ENCODE data around the gene MBD2. TPM values are rescaled to one million over a fixed set of nuclear protein-coding genes. Genes with fewer than 3 reads are reported as not detected.

The MBD2 gene
- total RNA-seq, 1 donor from 2014 or later: 111 TPM

- H3K27ac ChIP-seq: peak overlapping the region; percentile 34 to 45
These were observed 16.2 kb upstream of the MBD2 start for GRCh38 chr18:54240629-54241107.

DNA sequence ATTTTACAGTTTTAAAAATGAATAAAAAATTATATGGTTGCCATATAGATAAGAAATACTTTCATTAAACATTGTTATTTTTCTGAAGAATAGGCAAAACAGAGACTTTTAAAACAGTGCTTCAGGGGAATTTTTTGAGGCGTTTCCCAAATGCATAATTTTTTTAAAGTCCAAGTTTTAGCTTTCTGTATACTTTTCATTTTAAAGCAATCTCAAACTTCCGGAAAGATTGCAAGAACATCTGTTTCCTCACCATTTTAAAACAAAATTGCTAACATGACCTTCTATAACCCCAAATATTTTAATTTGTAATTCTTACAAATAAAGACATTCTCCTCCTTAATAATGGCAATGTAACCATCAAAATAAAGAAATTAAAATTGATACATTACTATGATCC is 15.1 kb upstream of the MBD2 start:
- H3K36me3 ChIP-seq: no peaks in the 10 kb centered on the region
- H3K4me3 ChIP-seq: no peak overlapping the region
- H3K27ac ChIP-seq: no peak overlapping the region
- H3K27me3 ChIP-seq: no peaks in the 10 kb centered on the region
- TF ChIP-seq, protein P1, sequence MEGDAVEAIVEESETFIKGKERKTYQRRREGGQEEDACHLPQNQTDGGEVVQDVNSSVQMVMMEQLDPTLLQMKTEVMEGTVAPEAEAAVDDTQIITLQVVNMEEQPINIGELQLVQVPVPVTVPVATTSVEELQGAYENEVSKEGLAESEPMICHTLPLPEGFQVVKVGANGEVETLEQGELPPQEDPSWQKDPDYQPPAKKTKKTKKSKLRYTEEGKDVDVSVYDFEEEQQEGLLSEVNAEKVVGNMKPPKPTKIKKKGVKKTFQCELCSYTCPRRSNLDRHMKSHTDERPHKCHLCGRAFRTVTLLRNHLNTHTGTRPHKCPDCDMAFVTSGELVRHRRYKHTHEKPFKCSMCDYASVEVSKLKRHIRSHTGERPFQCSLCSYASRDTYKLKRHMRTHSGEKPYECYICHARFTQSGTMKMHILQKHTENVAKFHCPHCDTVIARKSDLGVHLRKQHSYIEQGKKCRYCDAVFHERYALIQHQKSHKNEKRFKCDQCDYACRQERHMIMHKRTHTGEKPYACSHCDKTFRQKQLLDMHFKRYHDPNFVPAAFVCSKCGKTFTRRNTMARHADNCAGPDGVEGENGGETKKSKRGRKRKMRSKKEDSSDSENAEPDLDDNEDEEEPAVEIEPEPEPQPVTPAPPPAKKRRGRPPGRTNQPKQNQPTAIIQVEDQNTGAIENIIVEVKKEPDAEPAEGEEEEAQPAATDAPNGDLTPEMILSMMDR (IDR thresholded peaks at IDR 0.05): no peak
- no peaks in the 10 kb centered on the region for H3K9me3 ChIP-seq
- DNase-seq (ENCODE audit: low spot score in 2 of 2): no peak
- H3K4me1 ChIP-seq: peaks cover 0 to 11% of the 10 kb centered on the region in 2 donors
- intact Hi-C loops (cut with DNase I): no loop called here

More at GRCh38 chr18:54240629-54241107, 16.2 kb upstream of the MBD2 start:
- intact Hi-C loops (cut with DNase I): no loop called here
- peak overlapping the region in 1 of 2 donors; percentile 21 for H3K4me3 ChIP-seq
- H3K27me3 ChIP-seq: no peaks in the 10 kb centered on the region
- H3K9me3 ChIP-seq: no peaks in the 10 kb centered on the region
- TF ChIP-seq, protein P1 (IDR thresholded peaks at IDR 0.05): no peak
- peaks cover 0 to 11% of the 10 kb centered on the region in 2 donors for H3K4me1 ChIP-seq
- peak in 1 of 2 donors; percentile 76 for DNase-seq (ENCODE audit: low spot score in 2 of 2)
- H3K36me3 ChIP-seq: no peaks in the 10 kb centered on the region

GRCh38 chr18:54239091-54239490 is 14.6 kb upstream of the MBD2 start:
- intact Hi-C loops (cut with DNase I): no loop called here

DNA sequence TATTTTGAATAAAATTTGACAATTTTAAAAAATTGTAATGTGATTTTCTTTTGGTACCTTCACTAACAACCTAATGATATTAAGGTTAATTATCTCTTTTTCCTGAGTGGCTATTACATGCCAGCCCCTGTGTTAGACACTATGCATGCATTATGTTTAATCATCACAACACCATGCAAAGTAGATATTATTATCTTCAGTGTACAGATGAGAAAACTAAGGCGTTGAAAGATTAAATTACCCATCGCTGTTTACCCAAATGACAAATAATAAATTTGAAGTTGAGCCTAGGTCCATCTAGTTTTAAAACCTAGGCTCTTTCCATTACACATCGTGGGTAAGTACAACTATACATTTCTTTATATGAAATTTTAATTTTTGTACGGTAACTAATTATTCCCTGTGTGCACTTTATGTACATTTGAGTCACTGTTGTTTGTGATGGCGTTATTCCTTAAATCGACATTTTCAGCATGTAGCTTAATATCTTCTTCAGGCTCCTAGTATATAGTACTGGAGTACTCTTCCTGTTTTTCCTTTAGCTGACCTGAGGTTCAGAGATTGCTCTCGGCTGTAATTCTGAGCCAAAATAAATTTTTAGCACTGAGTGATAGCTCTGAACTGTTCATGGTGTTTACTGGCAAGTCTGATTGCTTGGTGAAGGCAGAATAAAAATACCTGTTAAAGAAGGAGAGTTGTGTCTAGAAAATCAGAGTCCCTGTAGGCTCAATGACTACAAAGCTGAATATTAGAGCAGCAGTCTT is 13.9 kb upstream of the MBD2 start:
- no peaks in the 10 kb centered on the region for H3K9me3 ChIP-seq
- no peak overlapping the region for H3K27ac ChIP-seq
- H3K4me3 ChIP-seq: no peak overlapping the region
- TF ChIP-seq, protein P1 (IDR thresholded peaks at IDR 0.05): no peak
- no peak for DNase-seq (ENCODE audit: low spot score in 2 of 2)
- H3K36me3 ChIP-seq: no peaks in the 10 kb centered on the region
- H3K27me3 ChIP-seq: no peaks in the 10 kb centered on the region
- intact Hi-C loops (cut with DNase I): no loop called here
- H3K4me1 ChIP-seq: peaks cover 0 to 11% of the 10 kb centered on the region in 2 donors

More at GRCh38 chr18:54239091-54239490, 14.6 kb upstream of the MBD2 start:
- Histone ChIP-seq H3K36me3 (no peaks in the 10 kb centered on the region), H3K4me1 (peaks cover 0 to 11% of the 10 kb centered on the region in 2 donors), H3K27me3 (no peaks in the 10 kb centered on the region), H3K27ac (no peak overlapping the region), H3K9me3 (no peaks in the 10 kb centered on the region), H3K4me3 (no peak overlapping the region)
- DNase-seq (ENCODE audit: low spot score in 2 of 2): no peak
- TF ChIP-seq, protein P1 (IDR thresholded peaks at IDR 0.05): no peak

DNA sequence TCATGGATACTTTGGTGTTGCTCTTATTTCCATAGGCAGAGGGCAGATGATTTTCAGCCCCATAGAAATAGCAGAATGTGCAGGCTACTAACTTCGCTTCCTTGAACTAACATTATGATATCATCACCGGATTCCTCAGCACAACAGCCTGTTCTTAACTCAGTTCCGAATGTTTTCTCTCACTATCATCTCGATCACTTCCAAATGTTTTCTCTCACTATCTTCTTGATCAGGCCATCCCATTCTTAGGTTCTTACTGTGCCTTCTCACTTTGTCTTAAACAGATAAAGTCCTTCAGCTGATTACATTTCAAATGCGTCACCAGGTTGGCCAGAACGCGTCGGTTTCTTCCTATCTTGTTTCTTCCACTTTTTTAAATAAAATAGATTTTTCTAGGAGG is 11.4 kb upstream of the MBD2 start:
- H3K36me3 ChIP-seq: no peaks in the 10 kb centered on the region
- DNase-seq (ENCODE audit: low spot score in 2 of 2): no peak
- TF ChIP-seq, protein P1 (IDR thresholded peaks at IDR 0.05): no peak
- no peak overlapping the region for H3K4me3 ChIP-seq
- no peaks in the 10 kb centered on the region for H3K9me3 ChIP-seq
- peaks cover 0 to 10% of the 10 kb centered on the region in 2 donors for H3K4me1 ChIP-seq
- no peak overlapping the region for H3K27ac ChIP-seq
- H3K27me3 ChIP-seq: no peaks in the 10 kb centered on the region
- intact Hi-C loops (cut with DNase I): no loop called here

All from ascending aorta (tissue), 2 donors.